Spleen (tissue), 7 donors: ENCODE results near the gene SRGAP3.

ENCODE experiments used
- POLR2A ChIP-seq, 3 donors: fragments of 450-650 bp; IDR thresholded peaks; one replicate each; pipeline ENCODE4 v1.5.1; 2017; ENCODE audit warnings: antibody characterized with exemption in 3 of 3, mild to moderate bottlenecking in 1 of 3
- POLR2AphosphoS5 ChIP-seq, 3 donors: sonication (generic); formaldehyde crosslinking; IDR thresholded peaks; one replicate each; pipeline ENCODE4 v1.5.1; 2017; ENCODE audit warnings: antibody characterized with exemption in 3 of 3
- TF ChIP-seq, protein P1 (sequence below), 11 experiments: fragments of 200-600 bp in 7 of 11; fragments of 450-650 bp in 4 of 11; sonication (generic) in 4 of 11; IDR thresholded peaks in 8 of 11; conservative IDR thresholded peaks in 3 of 11; 1 replicate in 7 of 11; 2 replicates in 4 of 11; pipeline versions ENCODE4 v1.4.0 to v1.8.0; 2016 to 2021; ENCODE audit warnings: antibody characterized with exemption in 11 of 11, inconsistent platforms in 4 of 11, mild to moderate bottlenecking in 1 of 11
- donor health status: DM: no; HTN: no; CAD: no; lungs with moderate emphysema.
- donor health status: DM: no; HTN: no; CAD: no.
- donor health status: DM: no; HTN: no; CAD: no.

GRCh38 chr3:9130345-9131305 lies 118.8 kb downstream of the SRGAP3 start:
- TF ChIP-seq, protein P1, sequence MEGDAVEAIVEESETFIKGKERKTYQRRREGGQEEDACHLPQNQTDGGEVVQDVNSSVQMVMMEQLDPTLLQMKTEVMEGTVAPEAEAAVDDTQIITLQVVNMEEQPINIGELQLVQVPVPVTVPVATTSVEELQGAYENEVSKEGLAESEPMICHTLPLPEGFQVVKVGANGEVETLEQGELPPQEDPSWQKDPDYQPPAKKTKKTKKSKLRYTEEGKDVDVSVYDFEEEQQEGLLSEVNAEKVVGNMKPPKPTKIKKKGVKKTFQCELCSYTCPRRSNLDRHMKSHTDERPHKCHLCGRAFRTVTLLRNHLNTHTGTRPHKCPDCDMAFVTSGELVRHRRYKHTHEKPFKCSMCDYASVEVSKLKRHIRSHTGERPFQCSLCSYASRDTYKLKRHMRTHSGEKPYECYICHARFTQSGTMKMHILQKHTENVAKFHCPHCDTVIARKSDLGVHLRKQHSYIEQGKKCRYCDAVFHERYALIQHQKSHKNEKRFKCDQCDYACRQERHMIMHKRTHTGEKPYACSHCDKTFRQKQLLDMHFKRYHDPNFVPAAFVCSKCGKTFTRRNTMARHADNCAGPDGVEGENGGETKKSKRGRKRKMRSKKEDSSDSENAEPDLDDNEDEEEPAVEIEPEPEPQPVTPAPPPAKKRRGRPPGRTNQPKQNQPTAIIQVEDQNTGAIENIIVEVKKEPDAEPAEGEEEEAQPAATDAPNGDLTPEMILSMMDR (IDR thresholded peaks at IDR 0.05 in 8 of 11, conservative IDR thresholded peaks at IDR 0.05 in 3 of 11) = no peak
- TF ChIP-seq POLR2A (IDR thresholded peaks at IDR 0.05) (no peak), POLR2AphosphoS5 (IDR thresholded peaks at IDR 0.05) (no peak)
